CD4-positive, alpha-beta T cell treated with Interleukin-17A for 1 hour (primary cell): ENCODE results near the gene APOBEC3F.
"Not testable (repeated sequence)": the region's sequence is repeated elsewhere in the genome, so short reads cannot be mapped to it uniquely, and the experiment has no call there.

ENCODE experiments used
- DNase-seq: peaks from one replicate; pipeline ENCODE4 v3.0.0-alpha.2; 2020

Gene APOBEC3F

GRCh38 chr22:39040538-39041296 lies at the start of gene APOBEC3F:
TSS of gene APOBEC3F (plus strand) at chr22:39040864. CDS start at chr22:39040961, 97 bp downstream.
- DNase-seq = peak; percentile 88

- DNase-seq = not testable (repeated sequence)
Observed at GRCh38 chr22:38992871-38993371, 47.7 kb upstream of the APOBEC3F start.

GRCh38 chr22:38996105-38996504 lies 44.6 kb upstream of the APOBEC3F start:
- DNase-seq = no peak

- DNase-seq = no peak
Observed at GRCh38 chr22:38997518-38997917, 43.1 kb upstream of the APOBEC3F start.

GRCh38 chr22:39003165-39003638 lies 37.5 kb upstream of the APOBEC3F start:
- peak; percentile 85 for DNase-seq

- no peak for DNase-seq
Observed at GRCh38 chr22:39007177-39007576, 33.5 kb upstream of the APOBEC3F start.

- DNase-seq = not testable (repeated sequence)
Observed at GRCh38 chr22:39008271-39008850, 32.3 kb upstream of the APOBEC3F start.

GRCh38 chr22:39010946-39011345 lies 29.7 kb upstream of the APOBEC3F start:
- DNase-seq = no peak

GRCh38 chr22:39012533-39013511 lies 27.8 kb upstream of the APOBEC3F start:
- no peak for DNase-seq

- not testable (repeated sequence) for DNase-seq
Observed at GRCh38 chr22:39013561-39013941, 27.1 kb upstream of the APOBEC3F start.

- DNase-seq = peak; percentile 85
Observed at GRCh38 chr22:39013942-39014722, 26.5 kb upstream of the APOBEC3F start, which contains the start of gene APOBEC3C. TSS of gene APOBEC3C (plus strand) at chr22:39014257. CDS start at chr22:39014363, 106 bp downstream.

GRCh38 chr22:39014723-39015121 lies 25.9 kb upstream of the APOBEC3F start:
- not testable (repeated sequence) for DNase-seq

- no peak for DNase-seq
Observed at GRCh38 chr22:39016592-39016991, 24.1 kb upstream of the APOBEC3F start.

- DNase-seq = no peak
Observed at GRCh38 chr22:39017596-39018365, 22.9 kb upstream of the APOBEC3F start.

- not testable (repeated sequence) for DNase-seq
Observed at GRCh38 chr22:39020021-39020651, 20.5 kb upstream of the APOBEC3F start.

GRCh38 chr22:39021552-39022250 lies 19.0 kb upstream of the APOBEC3F start:
- no peak for DNase-seq

GRCh38 chr22:39024519-39025308 lies 15.9 kb upstream of the APOBEC3F start:
- peak; percentile 56 for DNase-seq

- no peak for DNase-seq
Observed at GRCh38 chr22:39026509-39027150, 14.0 kb upstream of the APOBEC3F start.

GRCh38 chr22:39027717-39028116 lies 12.9 kb upstream of the APOBEC3F start:
- DNase-seq = no peak
